Measurements from ENCODE around the gene VSTM2L. TPM values are rescaled to one million over a fixed set of nuclear protein-coding genes. Genes with fewer than 3 reads are reported as not detected.

Gene VSTM2L
- total and polyA plus RNA-seq, 2 of the 13 experiments (the other 11 are each of a cell fraction or from before 2014, with no cell fraction given), result not detected

- no peak for TF ChIP-seq MEIS1 (CRISPR knock-in tag; IDR thresholded peaks at IDR 0.05; ENCODE audit: borderline replicate concordance)
- TF ChIP-seq DR1 (CRISPR knock-in tag; IDR thresholded peaks at IDR 0.05), result no peak
- TF ChIP-seq ISX (CRISPR knock-in tag; conservative IDR thresholded peaks at IDR 0.05), result no peak
- no peak for TF ChIP-seq ZNF749 (CRISPR knock-in tag; IDR thresholded peaks at IDR 0.05; ENCODE audit: borderline replicate concordance)
- TF ChIP-seq GABPB1 (CRISPR knock-in tag; IDR thresholded peaks at IDR 0.05), result 0 out of 2 replicates have a peak, but pooled peaks have one; percentile 17
- no peak for TF ChIP-seq ZNF234 (CRISPR knock-in tag; conservative IDR thresholded peaks at IDR 0.05)
- no peak for TF ChIP-seq HNRNPUL1 (IDR thresholded peaks at IDR 0.05; ENCODE audit: low read depth, low read length)
- TF ChIP-seq ZUFSP (CRISPR knock-in tag; IDR thresholded peaks at IDR 0.05; ENCODE audit: borderline replicate concordance), result no peak
- TF ChIP-seq IKZF1 (IDR thresholded peaks at IDR 0.05), result no peak
- peak in 1 of 2 experiments; percentile 29; a peak in 1 of 4 replicates for TF ChIP-seq EP300 (IDR thresholded peaks at IDR 0.05; ENCODE audit: low read depth in 2 of 2, low read length in 2 of 2)
- TF ChIP-seq EP300 (CRISPR knock-in tag; IDR thresholded peaks at IDR 0.05; ENCODE audit: borderline replicate concordance), result no peak
- TF ChIP-seq ZNF207 (IDR thresholded peaks at IDR 0.05; ENCODE audit: borderline replicate concordance), result no peak
- TF ChIP-seq PITX1 (CRISPR knock-in tag; IDR thresholded peaks at IDR 0.05), result no peak; the same call in 1 of the 2 replicates
- TF ChIP-seq FUBP1 (CRISPR knock-in tag; IDR thresholded peaks at IDR 0.05; ENCODE audit: borderline replicate concordance), result no peak
- TF ChIP-seq ZNF572 (CRISPR knock-in tag; IDR thresholded peaks at IDR 0.05), result 0 out of 2 replicates have a peak, but pooled peaks have one; percentile 33
- no peak for TF ChIP-seq ZNF773 (CRISPR knock-in tag; IDR thresholded peaks at IDR 0.05; ENCODE audit: borderline replicate concordance)
- TF ChIP-seq ZFX (CRISPR knock-in tag; IDR thresholded peaks at IDR 0.05; ENCODE audit: low read depth), result no peak
- TF ChIP-seq MTERF4 (CRISPR knock-in tag; IDR thresholded peaks at IDR 0.05), result no peak
- TF ChIP-seq ZBTB8A (CRISPR knock-in tag; IDR thresholded peaks at IDR 0.05; ENCODE audit: borderline replicate concordance, low read depth), result no peak
- no peak for TF ChIP-seq ZBTB7A (CRISPR knock-in tag; IDR thresholded peaks at IDR 0.05)
- TF ChIP-seq SNAPC2 (CRISPR knock-in tag; IDR thresholded peaks at IDR 0.05), result no peak
- TF ChIP-seq ZZZ3 (CRISPR knock-in tag; IDR thresholded peaks at IDR 0.05; ENCODE audit: borderline replicate concordance), result no peak
- no peak for TF ChIP-seq CHCHD3 (CRISPR knock-in tag; IDR thresholded peaks at IDR 0.05)
- 0 out of 2 replicates have a peak, but pooled peaks have one; percentile 27 for TF ChIP-seq MXD1 (CRISPR knock-in tag; IDR thresholded peaks at IDR 0.05)
- no peak for TF ChIP-seq ZFYVE20 (CRISPR knock-in tag; IDR thresholded peaks at IDR 0.05; ENCODE audit: borderline replicate concordance, low read depth)
These were observed 19.8 kb upstream of the VSTM2L start (continued) for GRCh38 chr20:37882961-37883712.

Data from HepG2 (cell line).